Calu3 (cell line): ENCODE measurements around the gene OXER1. TPM values are rescaled to one million over a fixed set of nuclear protein-coding genes. Genes with fewer than 3 reads are reported as not detected.

Experiments
- BruUV-seq: library from RNA; stranded (reverse); fragments of 400-500 nt; replicated peaks from 2 replicates; lab custom pipeline; 2021; lab: Mats Ljungman, UMichigan
- CTCF ChIA-PET: fragments of 300-600 bp; sonication (Branson Sonifier 250); formaldehyde crosslinking; loops from one replicate; lab custom pipeline; 2022; ENCODE audit warnings: antibody characterized with exemption; lab: Charles Lee
- DNase-seq: peaks from one replicate; pipeline ENCODE4 v3.0.0; 2022
- H3K27ac Mint-ChIP-seq: one replicate; pipeline ENCODE4 v1.8.0; 2022; ENCODE audit warnings: mixed read lengths; ENCODE audit not compliant: unreplicated experiment
- H3K27me3 Mint-ChIP-seq: one replicate; pipeline ENCODE4 v1.8.0; 2022; ENCODE audit warnings: mixed read lengths; ENCODE audit not compliant: unreplicated experiment
- H3K36me3 Mint-ChIP-seq: one replicate; pipeline ENCODE4 v1.8.0; 2022; ENCODE audit warnings: mild to moderate bottlenecking, moderate library complexity, mixed read lengths; ENCODE audit not compliant: insufficient read depth, unreplicated experiment
- H3K4me1 Mint-ChIP-seq: one replicate; pipeline ENCODE4 v1.8.0; 2022; ENCODE audit warnings: mild to moderate bottlenecking, low read depth, mixed read lengths; ENCODE audit not compliant: unreplicated experiment
- H3K4me3 Mint-ChIP-seq: one replicate; pipeline ENCODE4 v1.8.0; 2022; ENCODE audit warnings: mild to moderate bottlenecking, low read depth, moderate library complexity, mixed read lengths; ENCODE audit not compliant: unreplicated experiment
- H3K9me3 Mint-ChIP-seq: one replicate; pipeline ENCODE4 v1.8.0; 2022; ENCODE audit warnings: low read depth, mixed read lengths; ENCODE audit not compliant: unreplicated experiment
- intact Hi-C: fragments of 100-400 bp; cut with micrococcal nuclease; formaldehyde crosslinking; loops from one replicate; pipeline ENCODE4 v1.10.0; 2022; ENCODE audit not compliant: unreplicated experiment
- total RNA-seq: library from RNA; stranded (reverse); gene quantifications from 2 replicates; pipeline ENCODE4 v1.2.3, GENCODE V29; 2022
- TF ChIP-seq, protein P1 (sequence below): fragments of 200-600 bp; IDR thresholded peaks from one replicate; pipeline ENCODE4 v1.8.0; 2022; ENCODE audit warnings: antibody characterized with exemption; ENCODE audit not compliant: unreplicated experiment

OXER1 gene
- total RNA-seq, 1 experiment from 2014 or later, result 0.59 TPM

DNA sequence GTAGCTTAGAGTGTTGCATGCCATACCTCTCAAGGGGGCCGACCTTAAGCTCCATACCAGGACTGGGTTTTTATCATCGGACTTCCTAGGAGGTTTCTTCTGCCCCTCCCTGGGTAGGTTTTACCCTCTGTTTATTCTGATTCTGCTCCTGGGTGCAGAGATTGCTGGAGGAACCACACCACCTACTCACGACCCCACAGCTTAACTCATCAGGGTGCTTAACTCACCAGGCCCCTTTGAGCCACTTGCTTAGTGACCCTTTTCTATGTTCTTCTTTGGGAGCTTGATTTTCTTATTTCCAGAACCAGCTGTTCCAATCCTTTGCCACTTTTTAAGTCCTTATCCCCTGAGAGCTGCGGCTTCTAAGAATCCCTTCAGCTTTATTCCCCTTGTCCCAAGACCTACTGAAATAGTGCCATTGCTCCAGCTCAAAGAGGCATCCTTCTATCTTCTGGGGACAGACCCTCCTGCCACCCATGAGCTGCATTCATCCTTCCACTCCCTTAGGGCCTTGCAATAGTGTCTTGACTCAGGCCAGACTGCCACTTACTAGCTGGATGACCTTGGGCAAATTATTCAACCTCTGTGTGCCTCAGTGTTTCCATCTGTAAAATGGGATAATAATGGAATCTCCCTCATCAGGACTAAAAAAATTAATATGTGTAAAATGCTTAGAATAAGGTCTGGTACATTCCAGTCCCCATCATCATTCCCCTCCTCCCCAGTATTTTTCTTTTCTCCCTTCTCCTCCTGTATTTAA is 5.8 kb downstream of the OXER1 start:
- Mint-ChIP-seq H3K9me3 (no peaks in the 10 kb centered on the region), H3K4me1 (no peaks in the 10 kb centered on the region), H3K27ac (no peak overlapping the region), H3K4me3 (no peak overlapping the region), H3K27me3 (no peaks in the 10 kb centered on the region), H3K36me3 (no peaks in the 10 kb centered on the region)
- no TSS peak for BruUV-seq
- intact Hi-C loops, result no loop called here
- CTCF ChIA-PET, result interaction anchor here (0.9 kb wide), 1 partner anchor 13 kb away, joined by 4 read pairs; no protein-coding TSS in a partner anchor
- TF ChIP-seq, protein P1, sequence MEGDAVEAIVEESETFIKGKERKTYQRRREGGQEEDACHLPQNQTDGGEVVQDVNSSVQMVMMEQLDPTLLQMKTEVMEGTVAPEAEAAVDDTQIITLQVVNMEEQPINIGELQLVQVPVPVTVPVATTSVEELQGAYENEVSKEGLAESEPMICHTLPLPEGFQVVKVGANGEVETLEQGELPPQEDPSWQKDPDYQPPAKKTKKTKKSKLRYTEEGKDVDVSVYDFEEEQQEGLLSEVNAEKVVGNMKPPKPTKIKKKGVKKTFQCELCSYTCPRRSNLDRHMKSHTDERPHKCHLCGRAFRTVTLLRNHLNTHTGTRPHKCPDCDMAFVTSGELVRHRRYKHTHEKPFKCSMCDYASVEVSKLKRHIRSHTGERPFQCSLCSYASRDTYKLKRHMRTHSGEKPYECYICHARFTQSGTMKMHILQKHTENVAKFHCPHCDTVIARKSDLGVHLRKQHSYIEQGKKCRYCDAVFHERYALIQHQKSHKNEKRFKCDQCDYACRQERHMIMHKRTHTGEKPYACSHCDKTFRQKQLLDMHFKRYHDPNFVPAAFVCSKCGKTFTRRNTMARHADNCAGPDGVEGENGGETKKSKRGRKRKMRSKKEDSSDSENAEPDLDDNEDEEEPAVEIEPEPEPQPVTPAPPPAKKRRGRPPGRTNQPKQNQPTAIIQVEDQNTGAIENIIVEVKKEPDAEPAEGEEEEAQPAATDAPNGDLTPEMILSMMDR, result no peak
- no peak for DNase-seq

DNA sequence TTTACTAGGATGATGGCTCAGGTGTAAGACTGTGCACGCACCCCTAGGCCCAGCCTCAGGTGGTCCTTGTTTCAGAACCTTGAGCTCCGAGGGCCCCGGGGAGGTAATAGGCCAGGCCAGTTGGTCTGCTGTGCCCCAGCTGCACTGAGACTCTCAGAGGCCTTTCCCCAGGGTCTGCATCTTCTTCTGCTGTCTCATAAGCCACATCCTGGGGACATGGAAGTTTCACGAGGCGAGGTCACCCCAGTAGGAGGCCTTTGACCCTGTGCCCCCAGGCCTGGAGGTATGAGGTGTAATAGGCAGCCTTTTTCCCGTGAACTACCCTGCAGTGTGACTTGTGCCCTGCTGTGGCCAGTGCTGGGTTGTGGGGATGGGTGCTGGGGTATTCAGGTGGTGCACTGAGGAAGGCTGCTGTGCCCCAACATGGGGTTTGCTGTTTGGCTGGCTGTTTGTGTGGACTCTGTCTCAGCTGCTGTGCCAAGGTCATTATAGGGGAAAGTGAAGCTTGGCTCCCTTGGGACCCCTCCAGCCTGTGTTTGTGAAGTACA is 6.9 kb downstream of the OXER1 start:
- H3K4me1 Mint-ChIP-seq, result no peaks in the 10 kb centered on the region
- TF ChIP-seq, protein P1, result no peak
- no peaks in the 10 kb centered on the region for H3K9me3 Mint-ChIP-seq
- intact Hi-C loops, result no loop called here
- DNase-seq, result no peak
- H3K27me3 Mint-ChIP-seq, result no peaks in the 10 kb centered on the region
- H3K4me3 Mint-ChIP-seq, result no peak overlapping the region
- no peak overlapping the region for H3K27ac Mint-ChIP-seq
- CTCF ChIA-PET, result no interaction called here
- no TSS peak for BruUV-seq
- no peaks in the 10 kb centered on the region for H3K36me3 Mint-ChIP-seq

DNA sequence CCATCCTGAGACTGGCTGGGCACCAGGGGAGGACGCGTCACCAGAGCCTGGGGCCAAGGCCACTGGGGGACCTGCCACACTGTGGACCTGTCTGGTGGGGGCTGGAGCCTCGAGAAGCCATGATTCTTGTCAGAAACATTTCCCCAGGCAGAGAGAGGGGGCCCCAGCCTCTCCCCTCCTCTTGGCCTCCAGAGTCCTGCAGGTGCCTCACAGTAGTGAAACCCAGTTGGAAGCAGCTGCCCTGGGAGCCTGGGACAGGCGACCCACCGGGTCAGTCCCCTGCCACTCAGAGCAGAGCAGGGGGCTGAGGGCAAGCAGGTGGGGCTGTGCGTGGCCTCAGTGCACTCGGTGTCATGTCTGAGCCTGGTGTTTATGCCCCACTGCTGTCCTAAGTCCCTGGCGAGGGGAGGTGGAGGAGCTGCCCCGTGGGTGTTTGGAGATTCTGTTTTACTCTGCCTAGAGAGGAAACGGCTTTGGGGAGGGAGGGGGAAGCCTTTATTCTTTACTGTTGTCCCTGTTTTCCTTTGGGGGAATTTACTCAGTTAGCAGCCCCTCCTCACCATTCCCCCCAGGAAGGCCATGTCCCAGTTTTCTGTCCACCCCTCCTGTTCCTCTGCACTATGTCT is 7.7 kb downstream of the OXER1 start:
- no peaks in the 10 kb centered on the region for H3K9me3 Mint-ChIP-seq
- H3K36me3 Mint-ChIP-seq, result no peaks in the 10 kb centered on the region
- TF ChIP-seq, protein P1, result no peak
- no peaks in the 10 kb centered on the region for H3K4me1 Mint-ChIP-seq
- no peaks in the 10 kb centered on the region for H3K27me3 Mint-ChIP-seq
- CTCF ChIA-PET, result no interaction called here
- no peak overlapping the region for H3K4me3 Mint-ChIP-seq
- no peak overlapping the region for H3K27ac Mint-ChIP-seq
- no TSS peak for BruUV-seq
- intact Hi-C loops, result no loop called here
- DNase-seq, result no peak

DNA sequence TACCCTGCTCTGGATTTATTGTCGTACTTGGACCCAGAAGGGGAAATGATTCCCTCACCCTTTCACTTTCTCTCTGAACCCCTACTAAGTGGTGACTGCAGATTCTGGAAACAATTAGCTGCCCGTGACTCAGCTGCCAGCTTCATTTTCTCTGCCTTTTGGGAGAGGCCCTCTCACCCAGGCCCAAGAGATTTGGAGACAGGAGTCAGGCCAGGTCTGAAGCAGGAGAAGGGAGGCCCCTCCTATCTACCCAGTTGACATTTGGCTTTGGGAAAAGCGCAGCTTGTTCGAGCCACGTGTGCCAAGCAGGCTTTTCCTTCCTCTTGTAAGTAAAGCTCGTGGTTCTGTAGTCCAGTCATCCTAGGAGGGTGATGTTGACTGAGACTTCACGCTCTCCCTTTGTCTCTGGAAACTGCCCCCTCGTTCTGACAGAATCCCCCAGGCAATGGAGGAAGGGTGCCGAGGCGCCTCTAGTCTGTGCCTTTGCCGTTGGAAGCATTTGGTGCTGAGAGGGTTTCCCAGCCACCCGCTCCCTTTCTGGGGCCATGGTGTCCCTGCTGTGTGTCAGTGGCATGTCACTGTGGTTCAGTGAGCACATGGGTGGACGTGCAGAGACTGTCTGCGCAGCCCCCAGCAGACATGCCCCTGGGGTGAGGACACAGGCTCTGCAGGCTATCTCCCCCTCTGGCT is 8.6 kb downstream of the OXER1 start:
- DNase-seq, result no peak
- Mint-ChIP-seq H3K4me3 (no peak overlapping the region), H3K4me1 (no peaks in the 10 kb centered on the region), H3K27ac (no peak overlapping the region), H3K9me3 (no peaks in the 10 kb centered on the region), H3K36me3 (no peaks in the 10 kb centered on the region), H3K27me3 (no peaks in the 10 kb centered on the region)
- BruUV-seq, result no TSS peak
- TF ChIP-seq, protein P1, result no peak
- intact Hi-C loops, result no loop called here
- CTCF ChIA-PET, result no interaction called here
